DMS153 treated with DMSO at 0.1 percent for 48 hours (cell line): ENCODE measurements around the gene LMBRD1.
"Not testable (repeated sequence)": the region's sequence is repeated elsewhere in the genome, so short reads cannot be mapped to it uniquely, and the experiment has no call there.

Source experiments
- DNase-seq: peaks from one replicate; lab custom pipeline; 2025; ENCODE audit not compliant: unreplicated experiment; lab: John Stamatoyannopoulos, UW

The LMBRD1 gene

GRCh38 chr6:69756366-69756765, 40.4 kb downstream of the LMBRD1 start:
- no peak for DNase-seq

GRCh38 chr6:69735027-69735426, 61.8 kb downstream of the LMBRD1 start:
- no peak for DNase-seq

- no peak for DNase-seq
Observed at GRCh38 chr6:69732640-69733039, 64.2 kb downstream of the LMBRD1 start.

GRCh38 chr6:69732045-69732444, 64.8 kb downstream of the LMBRD1 start:
- DNase-seq, result no peak

GRCh38 chr6:69729870-69730449, 66.8 kb downstream of the LMBRD1 start:
- DNase-seq, result no peak

GRCh38 chr6:69722683-69723082, 74.1 kb downstream of the LMBRD1 start:
- DNase-seq, result no peak

GRCh38 chr6:69719602-69720193, 77.1 kb downstream of the LMBRD1 start:
- no peak for DNase-seq

- no peak for DNase-seq
Observed at GRCh38 chr6:69706724-69707123, 90.1 kb downstream of the LMBRD1 start.

- DNase-seq, result no peak
Observed at GRCh38 chr6:69705954-69706353, 90.9 kb downstream of the LMBRD1 start.

- no peak for DNase-seq
Observed at GRCh38 chr6:69704916-69705315, 91.9 kb downstream of the LMBRD1 start.

GRCh38 chr6:69699655-69700054, 97.2 kb downstream of the LMBRD1 start:
- DNase-seq, result no peak

GRCh38 chr6:69696273-69696672, 100.5 kb downstream of the LMBRD1 start:
- DNase-seq, result no peak

GRCh38 chr6:69693762-69694161, 103.0 kb downstream of the LMBRD1 start:
- no peak for DNase-seq

GRCh38 chr6:69690986-69691385, 105.8 kb downstream of the LMBRD1 start:
- no peak for DNase-seq

GRCh38 chr6:69680302-69680701, 116.5 kb downstream of the LMBRD1 start:
- DNase-seq, result no peak

- DNase-seq, result no peak
Observed at GRCh38 chr6:69673298-69673697, 123.5 kb downstream of the LMBRD1 start.

GRCh38 chr6:69668916-69669315, 127.9 kb downstream of the LMBRD1 start:
- no peak for DNase-seq

- not testable (repeated sequence) for DNase-seq
Observed at GRCh38 chr6:69666779-69667178, 130.0 kb downstream of the LMBRD1 start.

GRCh38 chr6:69665437-69665836, 131.4 kb downstream of the LMBRD1 start:
- no peak for DNase-seq

GRCh38 chr6:69664551-69664950, 132.3 kb downstream of the LMBRD1 start:
- no peak for DNase-seq

GRCh38 chr6:69663215-69663614, 133.6 kb downstream of the LMBRD1 start:
- no peak for DNase-seq

GRCh38 chr6:69650703-69651102, 146.1 kb downstream of the LMBRD1 start:
- no peak for DNase-seq

GRCh38 chr6:69647726-69648125, 149.1 kb downstream of the LMBRD1 start:
- DNase-seq, result no peak
